Retinal pigment epithelial cell (primary cell): ENCODE results near the gene RFNG.

Experiments
- DNase-seq: peaks from one replicate; pipeline ENCODE4 v3.0.0-alpha.2; 2010; ENCODE audit warnings: low read depth
- H3K4me3 ChIP-seq: 2 replicates; pipeline ENCODE4 v1.5.1; 2011; ENCODE audit warnings: mild to moderate bottlenecking, low read length, control low read depth, moderate library complexity
- CTCF ChIP-seq: conservative IDR thresholded peaks from 2 replicates; pipeline ENCODE4 v1.5.1; 2011; ENCODE audit warnings: low read depth, low read length, control low read depth, inconsistent platforms

Gene RFNG

GRCh38 chr17:82006468-82007227 lies 45.0 kb downstream of the RFNG start:
- DNase-seq: no peak
- no peak overlapping the region for H3K4me3 ChIP-seq
- TF ChIP-seq CTCF: no peak

- no peak for DNase-seq
- H3K4me3 ChIP-seq: no peak overlapping the region
- no peak for TF ChIP-seq CTCF
Observed at GRCh38 chr17:82005701-82006348, 45.8 kb downstream of the RFNG start.

GRCh38 chr17:82004517-82005455 lies 46.8 kb downstream of the RFNG start:
- TF ChIP-seq CTCF: no peak
- no peak for DNase-seq
- no peak overlapping the region for H3K4me3 ChIP-seq

- DNase-seq: peak; percentile 78
- no peak overlapping the region for H3K4me3 ChIP-seq
- no peak for TF ChIP-seq CTCF
Observed at GRCh38 chr17:82003411-82004381, 47.9 kb downstream of the RFNG start.

GRCh38 chr17:82001571-82002056 lies 50.0 kb downstream of the RFNG start:
- TF ChIP-seq CTCF: no peak
- no peak overlapping the region for H3K4me3 ChIP-seq

More at GRCh38 chr17:82001571-82002056, 50.0 kb downstream of the RFNG start:
- no peak for DNase-seq
